HG03108 (cell line): Measurements from ENCODE around the gene STRC.
"Not testable (repeated sequence)": the region's sequence is repeated elsewhere in the genome, so short reads cannot be mapped to it uniquely, and the experiment has no call there.

ENCODE experiments used
- ATAC-seq: cut with Tn5 transposase; IDR thresholded peaks from one replicate; pipeline ENCODE4 v1.9.1; 2021; ENCODE audit warnings: moderate library complexity; ENCODE audit not compliant: unreplicated experiment

Gene STRC

DNA sequence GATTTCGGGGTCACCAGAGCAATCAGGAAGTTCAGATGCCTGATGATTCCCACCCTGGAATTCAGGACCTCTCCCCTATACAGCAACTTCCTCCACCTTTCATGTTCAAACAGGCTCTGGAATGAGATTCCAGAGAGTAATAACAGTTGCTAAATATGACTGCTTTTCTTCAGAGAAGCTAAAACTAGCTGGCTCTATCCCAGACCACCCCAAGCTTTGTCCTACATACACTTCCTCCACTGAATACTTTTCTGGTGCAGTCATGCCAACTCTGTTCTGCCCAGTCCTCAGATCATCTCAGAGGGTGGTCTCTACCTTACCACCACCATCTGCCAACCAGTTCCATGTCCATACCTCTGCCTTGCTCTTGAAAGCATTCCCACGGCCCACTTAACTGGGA is 52.0 kb downstream of the STRC start:
- ATAC-seq, result not testable (repeated sequence)

DNA sequence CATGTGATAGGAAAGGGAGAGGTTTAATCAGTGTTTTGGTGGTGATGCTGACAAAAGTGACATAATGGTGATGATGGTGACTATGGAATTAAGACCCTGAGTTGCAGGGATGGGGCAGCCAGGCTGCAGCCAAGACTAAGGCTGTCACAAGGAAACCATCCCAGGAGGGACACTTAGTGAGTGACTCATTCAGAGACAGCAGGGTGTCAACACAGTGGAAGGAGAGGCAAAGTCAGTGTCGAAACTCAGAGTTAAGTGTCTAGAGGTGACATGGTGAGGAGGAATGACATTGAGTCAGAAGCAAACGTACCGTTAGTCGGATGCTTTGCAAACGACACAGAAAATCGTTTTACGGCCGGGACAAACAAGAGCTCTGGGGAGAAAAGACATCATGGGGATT is 54.8 kb downstream of the STRC start:
- not testable (repeated sequence) for ATAC-seq

DNA sequence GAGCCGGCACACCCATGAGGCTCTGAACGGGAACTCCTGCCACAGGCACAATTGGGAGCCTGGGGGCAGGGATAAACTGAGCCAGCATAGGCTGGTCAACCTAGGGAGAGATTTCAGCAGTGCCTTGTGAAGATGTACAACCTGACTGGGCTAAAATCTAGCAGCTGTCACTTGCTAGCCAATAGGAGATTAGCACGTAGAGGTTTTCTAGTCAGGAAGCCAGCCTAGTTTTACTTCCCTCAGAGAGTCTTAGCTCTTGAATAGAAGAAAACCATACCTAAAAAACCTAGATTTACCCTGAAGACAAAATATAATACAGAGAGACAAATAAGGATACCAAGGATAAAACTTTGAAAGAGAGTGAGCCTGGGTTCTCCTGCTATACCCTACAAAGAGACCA is 55.8 kb downstream of the STRC start:
- not testable (repeated sequence) for ATAC-seq

DNA sequence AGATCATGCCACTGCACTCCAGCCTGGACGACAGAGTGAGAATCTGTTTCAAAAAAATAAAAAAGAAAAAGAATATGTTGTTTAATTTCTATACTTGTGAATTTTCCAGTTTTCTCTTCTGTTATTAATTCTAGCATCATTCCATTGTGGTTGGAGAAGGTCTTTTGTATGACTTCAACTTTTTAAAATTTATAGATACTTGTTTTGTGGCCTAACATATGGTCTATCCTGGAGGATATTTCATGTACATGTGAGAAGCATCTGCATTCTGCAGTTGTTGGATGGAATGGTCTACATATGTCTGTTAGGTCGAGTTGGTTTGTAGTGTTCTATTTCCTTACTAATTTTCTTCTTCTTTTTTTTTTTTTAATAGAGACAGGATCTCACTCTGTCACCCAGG is 65.6 kb downstream of the STRC start:
- no peak for ATAC-seq

DNA sequence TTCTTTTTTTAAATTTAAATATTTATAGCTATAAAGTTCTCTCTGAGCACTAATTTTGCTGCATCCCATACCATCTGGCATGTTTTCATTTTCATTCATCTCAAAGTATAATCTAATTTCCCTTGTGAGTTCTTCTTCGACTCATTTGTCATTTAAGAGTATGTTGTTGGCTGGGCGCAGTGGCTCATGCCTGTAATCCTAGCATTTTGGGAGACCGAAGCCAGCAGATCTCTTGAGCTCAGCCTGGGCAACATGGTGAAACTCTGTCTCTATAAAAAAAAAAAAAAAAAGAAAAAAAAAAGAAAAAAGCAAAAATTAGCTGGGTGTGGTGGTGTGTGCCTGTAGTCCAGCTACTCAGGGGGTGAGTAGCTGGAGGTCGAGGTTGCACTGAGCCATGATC is 66.3 kb downstream of the STRC start:
- ATAC-seq, result no peak

DNA sequence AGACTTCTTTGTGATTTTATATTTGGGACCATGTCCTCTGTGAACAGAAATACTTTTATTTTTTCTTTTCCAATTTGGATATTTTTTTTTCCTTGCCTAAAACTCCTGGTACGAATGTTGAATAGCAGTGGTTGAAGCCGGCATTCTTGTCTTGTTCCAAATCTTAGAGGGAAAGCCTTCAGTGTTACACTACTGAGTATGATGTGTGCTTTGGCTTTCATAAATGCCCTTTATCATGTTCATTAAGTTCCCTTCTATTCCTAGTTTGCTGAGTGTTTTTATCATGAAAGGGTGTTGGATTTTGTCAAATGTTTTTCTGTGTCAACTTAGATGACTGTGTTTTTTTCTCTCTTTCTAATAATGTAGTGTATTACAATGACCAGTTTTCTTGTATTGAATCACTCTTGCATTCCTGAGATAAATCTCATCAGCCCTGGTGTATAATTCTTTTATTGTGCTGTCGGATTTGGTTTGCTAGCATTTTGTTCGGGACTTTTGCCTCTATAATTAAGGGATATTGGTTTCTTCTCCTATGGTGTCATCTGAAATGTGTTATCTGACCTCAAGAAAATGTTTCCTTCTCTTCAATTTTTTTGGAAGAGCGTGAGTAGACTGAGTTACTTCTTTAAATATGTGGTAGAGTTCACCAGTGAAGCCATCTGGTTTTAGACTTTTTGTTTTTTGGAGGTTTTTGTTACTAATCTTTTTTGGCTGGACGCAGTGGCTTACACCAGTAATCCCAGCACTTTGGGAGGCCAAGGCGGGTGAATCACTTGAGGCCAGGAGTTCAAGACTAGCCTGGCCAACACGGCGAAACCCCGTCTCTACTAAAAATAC is 67.9 kb downstream of the STRC start:
- no peak for ATAC-seq
